Spleen (tissue), 11 donors: ENCODE measurements around the gene KPRP. TPM values are rescaled to one million over a fixed set of nuclear protein-coding genes. Genes with fewer than 3 reads are reported as not detected.

Experiments used
- DNase-seq: peaks from one replicate; pipeline ENCODE4 v3.0.0-alpha.2; 2020
- H3K27ac ChIP-seq, 8 donors: fragments of 200-600 bp; sonication (generic) in 7 of 8; 1 replicate in 4 of 8; 2 replicates in 4 of 8; pipeline versions ENCODE4 v1.5.0 to v1.8.0; 2016 to 2021; ENCODE audit warnings: inconsistent platforms in 4 of 8, mild to moderate bottlenecking in 4 of 8, moderate library complexity in 1 of 8
- H3K27me3 ChIP-seq, 7 donors: fragments of 200-600 bp; sonication (generic) in 6 of 7; replicated peaks in 1 of 7; 1 replicate in 4 of 7; 2 replicates in 3 of 7; pipeline versions ENCODE4 v1.5.0 to v1.8.0; 2016 to 2021; ENCODE audit warnings: inconsistent platforms in 3 of 7, mild to moderate bottlenecking in 1 of 7
- H3K36me3 ChIP-seq, 6 donors: fragments of 200-600 bp; sonication (generic) in 5 of 6; 1 replicate in 4 of 6; 2 replicates in 2 of 6; pipeline versions ENCODE4 v1.5.0 to v1.8.0; 2016 to 2021; ENCODE audit warnings: inconsistent platforms in 2 of 6
- H3K4me1 ChIP-seq, 6 donors: fragments of 200-600 bp; sonication (generic) in 5 of 6; 1 replicate in 3 of 6; 2 replicates in 3 of 6; pipeline versions ENCODE4 v1.5.0 to v1.8.0; 2016 to 2021; ENCODE audit warnings: inconsistent platforms in 3 of 6
- H3K4me3 ChIP-seq, 8 donors: fragments of 200-600 bp; sonication (generic) in 7 of 8; 1 replicate in 4 of 8; 2 replicates in 4 of 8; pipeline versions ENCODE4 v1.5.0 to v1.8.0; 2016 to 2021; ENCODE audit warnings: inconsistent platforms in 4 of 8, mild to moderate bottlenecking in 4 of 8, moderate library complexity in 2 of 8
- H3K9me3 ChIP-seq, 8 donors: fragments of 200-600 bp; sonication (generic) in 7 of 8; 1 replicate in 4 of 8; 2 replicates in 4 of 8; pipeline versions ENCODE4 v1.5.0 to v1.8.0; 2016 to 2021; ENCODE audit warnings: inconsistent platforms in 4 of 8
- POLR2A ChIP-seq, 3 donors: fragments of 450-650 bp; IDR thresholded peaks; one replicate each; pipeline ENCODE4 v1.5.1; 2017; ENCODE audit warnings: antibody characterized with exemption in 3 of 3, mild to moderate bottlenecking in 1 of 3
- POLR2AphosphoS5 ChIP-seq, 3 donors: sonication (generic); formaldehyde crosslinking; IDR thresholded peaks; one replicate each; pipeline ENCODE4 v1.5.1; 2017; ENCODE audit warnings: antibody characterized with exemption in 3 of 3
- WGBS, 5 donors: extraction: QIAGEN DNeasy Blood & Tissue Kit in 3 of 5; methylation state at CpG; one replicate each; pipeline versions ENCODE4 v1.1.5 to v1.1.7; 2013 to 2018; 5-methylcytosine and 5-hydroxymethylcytosine counted together
- intact Hi-C: fragments of 100-400 bp; cut with DNase I; formaldehyde crosslinking; loops from one replicate; pipeline ENCODE4 v1.15.0; 2023; ENCODE audit warnings: low total_unique reads
- polyA plus RNA-seq, 3 donors: library from polyadenylated mRNA; stranded (reverse); fragments of 200-250 nt; gene quantifications; one replicate each; pipeline ENCODE4 v1.2.1, GENCODE V29; 2013
- total RNA-seq, 7 donors: library from RNA; depleted of rRNA in 3 of 7; stranded (reverse); fragments of >200 nt in 3 of 7; fragmentation: NEBNext Ultra II Directional in 4 of 7; extraction: Animal tissue kit (Norgen Biotek cat#: 25700) in 4 of 7; gene quantifications; one replicate each; pipeline versions ENCODE4 v1.1.0 to v1.2.1, GENCODE V29; 2016 to 2021
- TF ChIP-seq, protein P1 (sequence below), 11 experiments: fragments of 200-600 bp in 7 of 11; fragments of 450-650 bp in 4 of 11; sonication (generic) in 4 of 11; IDR thresholded peaks in 8 of 11; conservative IDR thresholded peaks in 3 of 11; 1 replicate in 7 of 11; 2 replicates in 4 of 11; pipeline versions ENCODE4 v1.4.0 to v1.8.0; 2016 to 2021; ENCODE audit warnings: antibody characterized with exemption in 11 of 11, inconsistent platforms in 4 of 11, mild to moderate bottlenecking in 1 of 11
- donor health status: healthy with polysubstance abuse.
- donor health status: DM: no; HTN: no; CAD: no; lungs with moderate emphysema.
- donor health status: DM: no; HTN: no; CAD: no.
- donor health status: Bipolar disorder and iron deficiency.
- donor health status: healthy.
- donor health status: DM: no; HTN: no; CAD: no.
- donor health status: DM: yes; HTN: yes; CAD: no.

Gene KPRP
- total and polyA plus RNA-seq, 10 donors = not detected

- Histone ChIP-seq H3K27ac (no peak overlapping the region), H3K4me3 (no peak overlapping the region), H3K4me1 (no peaks in the 10 kb centered on the region), H3K36me3 (no peaks in the 10 kb centered on the region), H3K9me3 (no peaks in the 10 kb centered on the region), H3K27me3 (peaks cover 0 to 29% (median 0%) of the 10 kb centered on the region in 7 donors)
- intact Hi-C loops = no loop called here
- no peak for TF ChIP-seq POLR2A (IDR thresholded peaks at IDR 0.05)
- no peak for TF ChIP-seq POLR2AphosphoS5 (IDR thresholded peaks at IDR 0.05)
- TF ChIP-seq, protein P1, sequence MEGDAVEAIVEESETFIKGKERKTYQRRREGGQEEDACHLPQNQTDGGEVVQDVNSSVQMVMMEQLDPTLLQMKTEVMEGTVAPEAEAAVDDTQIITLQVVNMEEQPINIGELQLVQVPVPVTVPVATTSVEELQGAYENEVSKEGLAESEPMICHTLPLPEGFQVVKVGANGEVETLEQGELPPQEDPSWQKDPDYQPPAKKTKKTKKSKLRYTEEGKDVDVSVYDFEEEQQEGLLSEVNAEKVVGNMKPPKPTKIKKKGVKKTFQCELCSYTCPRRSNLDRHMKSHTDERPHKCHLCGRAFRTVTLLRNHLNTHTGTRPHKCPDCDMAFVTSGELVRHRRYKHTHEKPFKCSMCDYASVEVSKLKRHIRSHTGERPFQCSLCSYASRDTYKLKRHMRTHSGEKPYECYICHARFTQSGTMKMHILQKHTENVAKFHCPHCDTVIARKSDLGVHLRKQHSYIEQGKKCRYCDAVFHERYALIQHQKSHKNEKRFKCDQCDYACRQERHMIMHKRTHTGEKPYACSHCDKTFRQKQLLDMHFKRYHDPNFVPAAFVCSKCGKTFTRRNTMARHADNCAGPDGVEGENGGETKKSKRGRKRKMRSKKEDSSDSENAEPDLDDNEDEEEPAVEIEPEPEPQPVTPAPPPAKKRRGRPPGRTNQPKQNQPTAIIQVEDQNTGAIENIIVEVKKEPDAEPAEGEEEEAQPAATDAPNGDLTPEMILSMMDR (IDR thresholded peaks at IDR 0.05 in 8 of 11, conservative IDR thresholded peaks at IDR 0.05 in 3 of 11) = no peak
- no peak for DNase-seq
- WGBS, 5 donors = 16 to 42% (median 28%) methylated on average over 1 of the region's 1 CpG
Observed at GRCh38 chr1:152735648-152736047, 22.2 kb upstream of the KPRP start.

DNA sequence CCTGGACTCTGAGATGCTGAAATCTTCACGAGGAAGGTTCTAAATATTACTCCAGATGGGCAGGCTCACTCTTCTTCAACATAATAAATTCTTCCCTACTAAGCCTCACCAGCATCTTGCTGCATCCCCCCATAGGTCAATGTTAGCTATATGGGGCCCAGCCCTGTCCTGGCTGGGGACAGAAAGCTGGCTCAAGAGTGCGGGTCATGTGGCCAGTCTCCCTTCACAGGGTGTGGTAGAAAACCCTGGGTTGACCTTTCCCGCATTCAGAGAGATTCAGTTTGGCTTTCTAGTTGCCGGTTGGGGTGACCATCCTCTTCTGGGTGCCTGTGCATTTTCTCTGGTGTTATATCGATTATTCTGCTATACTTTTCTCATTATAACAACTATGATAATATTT is 19.8 kb upstream of the KPRP start:
- TF ChIP-seq, protein P1 (IDR thresholded peaks at IDR 0.05 in 8 of 11, conservative IDR thresholded peaks at IDR 0.05 in 3 of 11) = no peak
- TF ChIP-seq POLR2AphosphoS5 (IDR thresholded peaks at IDR 0.05) = no peak
- TF ChIP-seq POLR2A (IDR thresholded peaks at IDR 0.05) = no peak
- Histone ChIP-seq H3K4me1 (no peaks in the 10 kb centered on the region), H3K9me3 (no peaks in the 10 kb centered on the region), H3K36me3 (no peaks in the 10 kb centered on the region), H3K27me3 (peaks cover 0 to 17% (median 0%) of the 10 kb centered on the region in 7 donors), H3K27ac (no peak overlapping the region), H3K4me3 (no peak overlapping the region)
- intact Hi-C loops = no loop called here
- DNase-seq = no peak
- 76 to 86% (median 77%) methylated on average over 5 of the region's 5 CpGs for WGBS, 5 donors

- H3K9me3 ChIP-seq = no peaks in the 10 kb centered on the region
- no peaks in the 10 kb centered on the region for H3K4me1 ChIP-seq
- 79 to 89% (median 83%) methylated on average over 3 of the region's 3 CpGs for WGBS, 5 donors
- H3K27ac ChIP-seq = no peak overlapping the region
- H3K27me3 ChIP-seq = peaks cover 0 to 35% (median 0%) of the 10 kb centered on the region in 7 donors
- no peaks in the 10 kb centered on the region for H3K36me3 ChIP-seq
- no peak overlapping the region for H3K4me3 ChIP-seq
- intact Hi-C loops = no loop called here
- DNase-seq = no peak
- TF ChIP-seq, protein P1 (IDR thresholded peaks at IDR 0.05 in 8 of 11, conservative IDR thresholded peaks at IDR 0.05 in 3 of 11) = no peak
- TF ChIP-seq POLR2AphosphoS5 (IDR thresholded peaks at IDR 0.05) (no peak), POLR2A (IDR thresholded peaks at IDR 0.05) (no peak)
Observed at GRCh38 chr1:152739841-152740240, 18.0 kb upstream of the KPRP start.

DNA sequence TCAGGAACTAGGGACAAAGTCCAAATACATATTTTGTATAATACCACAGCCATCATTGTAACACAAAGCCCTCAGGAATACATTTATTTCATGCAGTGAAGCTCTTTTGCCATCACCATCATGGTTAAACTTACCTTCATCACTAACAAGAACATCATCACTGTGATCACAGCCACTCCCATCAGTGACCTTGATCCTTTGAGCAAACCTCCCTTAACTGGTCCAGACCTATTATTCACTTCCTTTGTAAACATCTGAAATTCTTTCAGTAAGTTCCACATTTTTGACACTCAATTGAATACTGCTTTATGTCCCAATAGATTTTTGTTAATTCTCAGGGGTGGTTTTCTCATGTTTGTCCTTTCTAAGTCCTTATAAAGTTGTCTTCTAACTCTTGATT is 16.2 kb upstream of the KPRP start:
- DNase-seq = no peak
- Histone ChIP-seq H3K9me3 (no peaks in the 10 kb centered on the region), H3K4me1 (no peaks in the 10 kb centered on the region), H3K27me3 (peaks cover 0 to 47% (median 0%) of the 10 kb centered on the region in 7 donors), H3K36me3 (no peaks in the 10 kb centered on the region), H3K4me3 (no peak overlapping the region), H3K27ac (no peak overlapping the region)
- intact Hi-C loops = no loop called here
- TF ChIP-seq POLR2AphosphoS5 (IDR thresholded peaks at IDR 0.05) (no peak), POLR2A (IDR thresholded peaks at IDR 0.05) (no peak)
- TF ChIP-seq, protein P1 (IDR thresholded peaks at IDR 0.05 in 8 of 11, conservative IDR thresholded peaks at IDR 0.05 in 3 of 11) = no peak
